GM12875 (cell line): Measurements from ENCODE around the gene CELF4.

Experiments used
- H3K4me3 ChIP-seq: one replicate; pipeline ENCODE4 v1.5.1; 2011; ENCODE audit warnings: low read depth, low read length, control low read depth
- CTCF ChIP-seq: IDR thresholded peaks from 2 replicates; pipeline ENCODE4 v1.5.1; 2011; ENCODE audit warnings: low read depth, mild to moderate bottlenecking, control low read depth, inconsistent platforms, low read length, moderate library complexity, borderline replicate concordance; ENCODE audit not compliant: insufficient read depth

CELF4 gene

GRCh38 chr18:37254236-37254754, 311.3 kb downstream of the CELF4 start:
- TF ChIP-seq CTCF = no peak
- no peak overlapping the region for H3K4me3 ChIP-seq

- no peak for TF ChIP-seq CTCF
- no peak overlapping the region for H3K4me3 ChIP-seq
Observed at GRCh38 chr18:37253394-37254235, 312.0 kb downstream of the CELF4 start.

GRCh38 chr18:37252854-37253393, 312.7 kb downstream of the CELF4 start:
- H3K4me3 ChIP-seq = no peak overlapping the region

GRCh38 chr18:37252342-37252741, 313.3 kb downstream of the CELF4 start:
- no peak overlapping the region for H3K4me3 ChIP-seq

More at GRCh38 chr18:37252854-37253393, 312.7 kb downstream of the CELF4 start:
- TF ChIP-seq CTCF = no peak

GRCh38 chr18:37251679-37252078, 313.9 kb downstream of the CELF4 start:
- TF ChIP-seq CTCF = no peak
- H3K4me3 ChIP-seq = no peak overlapping the region

More at GRCh38 chr18:37252342-37252741, 313.3 kb downstream of the CELF4 start:
- TF ChIP-seq CTCF = no peak

- no peak overlapping the region for H3K4me3 ChIP-seq
- no peak for TF ChIP-seq CTCF
Observed at GRCh38 chr18:37249895-37250618, 315.5 kb downstream of the CELF4 start.
